OCI-LY1 (cell line): ENCODE data around the gene MOCS1.

Experiments
- H2AFZ ChIP-seq: fragments of 200-600 bp; sonication (generic), shearing (Covaris generic); 2 replicates; pipeline ENCODE4 v1.6.0; 2014; ENCODE audit warnings: antibody characterized with exemption, mild to moderate bottlenecking, low read length
- H3F3A ChIP-seq: fragments of 200-600 bp; sonication (generic), shearing (Covaris generic); 2 replicates; pipeline ENCODE4 v1.6.0; 2014; ENCODE audit warnings: mild to moderate bottlenecking, antibody characterized with exemption, low read length, moderate library complexity; ENCODE audit not compliant: insufficient read depth
- H3K27ac ChIP-seq: fragments of 200-600 bp; sonication (generic); 2 replicates; pipeline ENCODE4 v1.5.1; 2014; ENCODE audit warnings: low read length, mixed run types, mild to moderate bottlenecking, low read depth; ENCODE audit not compliant: poor library complexity, severe bottlenecking
- H3K27me3 ChIP-seq: fragments of 200-600 bp; sonication (generic); 2 replicates; pipeline ENCODE4 v1.6.0; 2014; ENCODE audit warnings: antibody characterized with exemption, mild to moderate bottlenecking, low read length, moderate library complexity; ENCODE audit not compliant: insufficient read depth
- H3K36me3 ChIP-seq: fragments of 200-600 bp; sonication (generic); 2 replicates; pipeline ENCODE4 v1.6.1; 2014; ENCODE audit warnings: mild to moderate bottlenecking, antibody characterized with exemption, low read length, moderate library complexity, mixed read lengths; ENCODE audit not compliant: insufficient read depth
- H3K4me1 ChIP-seq: fragments of 200-600 bp; sonication (generic); 2 replicates; pipeline ENCODE4 v1.5.1; 2014; ENCODE audit warnings: mild to moderate bottlenecking, low read length, moderate library complexity; ENCODE audit not compliant: insufficient read depth, severe bottlenecking
- H3K4me2 ChIP-seq: fragments of 200-600 bp; sonication (generic), shearing (Covaris generic); 2 replicates; pipeline ENCODE4 v1.6.1; 2014; ENCODE audit warnings: low read length
- H3K4me3 ChIP-seq: fragments of 200-600 bp; sonication (generic); 2 replicates; pipeline ENCODE4 v1.5.1; 2014; ENCODE audit warnings: low read length, low read depth, mild to moderate bottlenecking, mixed read lengths; ENCODE audit not compliant: poor library complexity, severe bottlenecking
- H3K79me2 ChIP-seq: fragments of 200-600 bp; shearing (Covaris generic); 2 replicates; pipeline ENCODE4 v1.6.1; 2016; ENCODE audit warnings: mixed run types, low read length, mixed read lengths; ENCODE audit not compliant: insufficient read depth
- H3K9ac ChIP-seq: fragments of 200-600 bp; sonication (generic), shearing (Covaris generic); 2 replicates; pipeline ENCODE4 v1.6.1; 2014; ENCODE audit warnings: mild to moderate bottlenecking, low read length, mixed read lengths
- H3K9me2 ChIP-seq: fragments of 200-600 bp; sonication (generic), shearing (Covaris generic); 2 replicates; pipeline ENCODE4 v1.6.1; 2014; ENCODE audit warnings: low read depth, mild to moderate bottlenecking, low read length, mixed read lengths
- H3K9me3 ChIP-seq: fragments of 200-600 bp; shearing (Covaris generic); 2 replicates; pipeline ENCODE4 v1.6.1; 2014; ENCODE audit warnings: low read length, mixed read lengths
- H4K20me1 ChIP-seq: fragments of 200-600 bp; sonication (generic), shearing (Covaris generic); 2 replicates; pipeline ENCODE4 v1.6.0; 2016; ENCODE audit warnings: mild to moderate bottlenecking, low read length; ENCODE audit not compliant: insufficient read depth
- EZH2 ChIP-seq: fragments of 200-600 bp; sonication (generic), shearing (Covaris generic); IDR thresholded peaks from 2 replicates; pipeline ENCODE4 v1.8.0; 2017; ENCODE audit warnings: borderline replicate concordance, mixed run types, mild to moderate bottlenecking, antibody characterized with exemption, low read length, moderate library complexity, mixed read lengths
- TF ChIP-seq, protein P1 (sequence below): fragments of 200-600 bp; sonication (generic), shearing (Covaris generic); IDR thresholded peaks from 2 replicates; pipeline ENCODE4 v1.5.1; 2017; ENCODE audit warnings: mild to moderate bottlenecking, antibody characterized with exemption, low read length, moderate library complexity, mixed read lengths

MOCS1 gene

DNA sequence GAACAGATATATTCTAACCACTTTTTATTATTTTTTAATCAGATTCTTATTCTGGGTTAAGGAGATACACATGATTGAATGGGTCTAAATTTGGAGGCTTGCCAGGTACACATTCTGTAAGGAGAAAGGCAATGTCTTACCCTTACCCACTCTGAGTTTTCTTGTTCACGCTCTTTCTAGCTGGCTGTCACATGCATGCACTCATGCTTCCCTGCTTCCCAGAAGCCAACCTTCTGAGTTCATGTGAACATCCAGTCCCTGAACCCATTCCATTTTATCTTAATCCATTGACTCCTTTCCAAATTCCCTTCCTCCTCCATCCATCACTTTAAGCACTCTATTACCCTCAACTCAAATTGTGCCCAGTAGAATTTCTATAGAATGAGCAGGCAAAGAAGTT is 17.5 kb upstream of the MOCS1 start:
- no peaks in the 10 kb centered on the region for H3K9me3 ChIP-seq
- no peaks in the 10 kb centered on the region for H4K20me1 ChIP-seq
- H3K9me2 ChIP-seq = no peaks in the 10 kb centered on the region
- H3K4me3 ChIP-seq = no peak overlapping the region
- TF ChIP-seq, protein P1, sequence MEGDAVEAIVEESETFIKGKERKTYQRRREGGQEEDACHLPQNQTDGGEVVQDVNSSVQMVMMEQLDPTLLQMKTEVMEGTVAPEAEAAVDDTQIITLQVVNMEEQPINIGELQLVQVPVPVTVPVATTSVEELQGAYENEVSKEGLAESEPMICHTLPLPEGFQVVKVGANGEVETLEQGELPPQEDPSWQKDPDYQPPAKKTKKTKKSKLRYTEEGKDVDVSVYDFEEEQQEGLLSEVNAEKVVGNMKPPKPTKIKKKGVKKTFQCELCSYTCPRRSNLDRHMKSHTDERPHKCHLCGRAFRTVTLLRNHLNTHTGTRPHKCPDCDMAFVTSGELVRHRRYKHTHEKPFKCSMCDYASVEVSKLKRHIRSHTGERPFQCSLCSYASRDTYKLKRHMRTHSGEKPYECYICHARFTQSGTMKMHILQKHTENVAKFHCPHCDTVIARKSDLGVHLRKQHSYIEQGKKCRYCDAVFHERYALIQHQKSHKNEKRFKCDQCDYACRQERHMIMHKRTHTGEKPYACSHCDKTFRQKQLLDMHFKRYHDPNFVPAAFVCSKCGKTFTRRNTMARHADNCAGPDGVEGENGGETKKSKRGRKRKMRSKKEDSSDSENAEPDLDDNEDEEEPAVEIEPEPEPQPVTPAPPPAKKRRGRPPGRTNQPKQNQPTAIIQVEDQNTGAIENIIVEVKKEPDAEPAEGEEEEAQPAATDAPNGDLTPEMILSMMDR = no peak
- no peak for TF ChIP-seq EZH2
- no peaks in the 10 kb centered on the region for H3K27me3 ChIP-seq
- no peak overlapping the region for H2AFZ ChIP-seq
- H3K4me2 ChIP-seq = no peak overlapping the region
- no peaks in the 10 kb centered on the region for H3K36me3 ChIP-seq
- no peaks in the 10 kb centered on the region for H3K79me2 ChIP-seq
- no peaks in the 10 kb centered on the region for H3K4me1 ChIP-seq
- no peaks in the 10 kb centered on the region for H3F3A ChIP-seq
- no peak overlapping the region for H3K27ac ChIP-seq
- no peak overlapping the region for H3K9ac ChIP-seq

DNA sequence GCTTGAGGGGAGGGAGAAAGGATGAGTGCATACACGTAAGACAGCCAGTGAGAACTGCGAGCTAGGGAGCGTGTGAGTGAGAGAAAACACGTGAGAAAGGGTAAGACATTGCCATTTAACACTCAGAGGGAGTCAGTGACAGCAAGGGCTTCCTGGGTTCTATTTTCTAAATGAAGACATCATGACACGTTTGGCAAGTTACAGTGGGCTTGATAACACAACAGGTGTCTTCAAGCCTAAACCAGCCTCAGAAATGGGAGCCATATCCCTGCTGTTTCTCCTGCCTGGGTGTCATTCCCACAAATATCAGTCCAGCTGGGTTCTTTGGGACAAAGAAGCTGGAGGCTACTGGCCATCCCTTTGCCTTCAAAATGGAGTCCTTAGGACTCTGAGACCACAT is 16.9 kb upstream of the MOCS1 start:
- Histone ChIP-seq H3K9me3 (no peaks in the 10 kb centered on the region), H3K79me2 (no peaks in the 10 kb centered on the region), H3K9me2 (no peaks in the 10 kb centered on the region), H3K4me2 (no peak overlapping the region), H3K27ac (no peak overlapping the region), H3K36me3 (no peaks in the 10 kb centered on the region), H3K4me1 (no peaks in the 10 kb centered on the region), H3K9ac (no peak overlapping the region), H3K4me3 (no peak overlapping the region), H4K20me1 (no peaks in the 10 kb centered on the region), H2AFZ (no peak overlapping the region), H3K27me3 (no peaks in the 10 kb centered on the region), H3F3A (no peaks in the 10 kb centered on the region)
- TF ChIP-seq, protein P1 = no peak
- TF ChIP-seq EZH2 = no peak

DNA sequence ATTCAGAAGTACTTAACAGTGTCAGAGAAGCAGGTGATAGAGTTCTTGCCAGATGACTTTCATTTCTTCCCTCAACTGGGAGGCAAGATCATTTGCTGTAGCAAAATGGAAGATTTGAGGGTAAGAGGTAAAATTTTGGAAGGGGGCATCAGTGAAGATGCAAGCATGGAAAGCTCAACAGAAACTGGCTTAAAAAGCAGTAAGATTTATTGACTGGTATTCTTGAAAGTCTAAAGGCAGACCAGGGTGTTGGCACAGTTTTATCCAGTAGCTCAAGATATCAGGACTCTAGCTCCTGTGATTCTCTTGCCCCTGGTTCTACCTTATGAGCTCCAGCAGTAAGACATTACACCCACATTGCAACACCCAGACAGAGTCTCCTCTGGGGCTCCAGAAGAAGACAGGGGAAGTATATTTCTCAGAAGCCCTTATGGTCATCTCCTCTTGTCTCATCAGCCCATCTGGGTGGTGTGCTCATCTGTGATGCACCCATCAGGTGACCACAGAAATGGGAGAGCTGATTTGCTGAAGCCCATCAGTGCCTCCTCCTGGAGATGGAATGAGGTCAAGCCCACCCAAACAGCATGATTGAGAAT is 16.0 kb upstream of the MOCS1 start:
- Histone ChIP-seq H3K4me2 (no peak overlapping the region), H3K9me2 (no peaks in the 10 kb centered on the region), H2AFZ (no peak overlapping the region), H3K4me1 (no peaks in the 10 kb centered on the region), H3K9me3 (no peaks in the 10 kb centered on the region), H3K9ac (no peak overlapping the region), H3K27me3 (no peaks in the 10 kb centered on the region), H4K20me1 (no peaks in the 10 kb centered on the region), H3K79me2 (no peaks in the 10 kb centered on the region), H3K27ac (no peak overlapping the region), H3K4me3 (no peak overlapping the region), H3F3A (no peaks in the 10 kb centered on the region), H3K36me3 (no peaks in the 10 kb centered on the region)
- TF ChIP-seq, protein P1 = no peak
- no peak for TF ChIP-seq EZH2
